KOPT-K1 (cell line): Measurements from ENCODE around the gene CHCHD5.

ENCODE experiments used
- H3K27ac ChIP-seq: fragments of 200-600 bp; sonication (generic); 2 replicates; pipeline ENCODE4 v1.5.1; 2016; ENCODE audit warnings: antibody characterized with exemption, mild to moderate bottlenecking, low read depth, low read length; ENCODE audit not compliant: poor library complexity, severe bottlenecking
- H3K36me3 ChIP-seq: fragments of 200-600 bp; sonication (generic); 2 replicates; pipeline ENCODE4 v1.5.1; 2017; ENCODE audit warnings: antibody characterized with exemption, mild to moderate bottlenecking, low read length, moderate library complexity; ENCODE audit not compliant: insufficient read depth
- H3K9me3 ChIP-seq: fragments of 200-600 bp; sonication (generic); 2 replicates; pipeline ENCODE4 v1.5.1; 2017; ENCODE audit warnings: antibody characterized with exemption, low read length, mild to moderate bottlenecking; ENCODE audit not compliant: insufficient read depth, poor library complexity, severe bottlenecking

Gene CHCHD5

DNA sequence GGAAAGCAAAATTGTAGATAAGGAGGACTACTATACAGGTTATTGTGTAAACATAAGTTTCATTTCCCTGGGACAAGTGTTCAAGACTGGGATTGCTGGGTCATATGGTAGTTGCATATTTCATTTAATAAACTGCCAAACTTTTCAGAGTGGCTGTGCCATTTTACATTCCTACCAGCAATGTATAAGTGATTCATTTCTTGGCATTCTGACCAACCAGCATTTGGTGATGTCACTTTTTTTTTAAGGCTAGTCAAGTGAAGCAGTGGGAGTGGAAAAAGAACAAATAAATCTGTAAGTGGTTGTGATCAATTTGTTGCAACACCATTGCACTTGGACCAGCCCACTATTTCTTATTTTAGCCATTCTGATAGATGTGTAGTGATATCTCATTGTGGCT is 5.2 kb upstream of the CHCHD5 start:
- peaks cover 40% of the 10 kb centered on the region for H3K36me3 ChIP-seq
- no peaks in the 10 kb centered on the region for H3K9me3 ChIP-seq
- no peak overlapping the region for H3K27ac ChIP-seq

DNA sequence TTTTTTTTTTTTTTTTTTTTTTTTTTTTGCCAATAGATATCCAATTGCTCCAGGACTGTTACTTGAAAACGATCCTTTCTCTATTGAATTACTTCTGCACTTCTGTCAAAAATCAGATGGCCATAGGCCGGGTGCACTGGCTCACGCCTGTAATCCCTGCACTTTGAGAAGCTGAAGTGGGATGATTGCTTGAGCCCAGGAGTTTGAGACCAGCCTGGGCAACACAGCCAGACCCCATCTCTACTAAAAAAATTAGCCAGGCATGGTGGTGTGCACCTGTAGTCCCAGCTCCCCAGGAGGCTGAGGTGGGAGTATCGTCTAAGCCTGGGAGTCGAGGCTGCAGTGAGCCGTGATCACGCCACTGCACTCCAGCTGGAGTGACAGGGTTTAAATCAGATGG is 4.3 kb upstream of the CHCHD5 start:
- no peaks in the 10 kb centered on the region for H3K9me3 ChIP-seq
- no peak overlapping the region for H3K27ac ChIP-seq
- H3K36me3 ChIP-seq, result peaks cover 32% of the 10 kb centered on the region

DNA sequence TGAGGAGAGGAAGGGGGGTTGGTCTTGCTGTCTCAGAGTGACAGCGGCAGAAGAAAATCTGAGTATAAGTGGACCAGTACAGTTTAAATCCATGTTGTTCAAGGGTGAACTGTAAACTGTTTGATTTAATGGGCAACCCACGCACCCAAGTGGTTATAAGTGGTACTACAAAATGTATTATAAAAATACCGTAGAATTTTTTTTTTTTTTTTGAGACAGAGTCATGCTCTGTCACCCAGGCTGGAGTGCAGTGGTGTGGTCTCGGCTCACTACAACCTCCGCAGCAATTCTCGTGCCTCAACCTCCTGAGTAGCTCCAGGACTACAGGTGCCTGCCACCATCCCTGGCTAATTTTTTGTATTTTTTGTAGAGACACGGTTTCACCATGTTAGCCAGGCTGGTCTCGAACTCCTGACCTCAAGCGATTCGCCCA is 2.1 kb upstream of the CHCHD5 start:
- Histone ChIP-seq H3K27ac (no peak overlapping the region), H3K36me3 (peaks cover 9% of the 10 kb centered on the region), H3K9me3 (no peaks in the 10 kb centered on the region)

DNA sequence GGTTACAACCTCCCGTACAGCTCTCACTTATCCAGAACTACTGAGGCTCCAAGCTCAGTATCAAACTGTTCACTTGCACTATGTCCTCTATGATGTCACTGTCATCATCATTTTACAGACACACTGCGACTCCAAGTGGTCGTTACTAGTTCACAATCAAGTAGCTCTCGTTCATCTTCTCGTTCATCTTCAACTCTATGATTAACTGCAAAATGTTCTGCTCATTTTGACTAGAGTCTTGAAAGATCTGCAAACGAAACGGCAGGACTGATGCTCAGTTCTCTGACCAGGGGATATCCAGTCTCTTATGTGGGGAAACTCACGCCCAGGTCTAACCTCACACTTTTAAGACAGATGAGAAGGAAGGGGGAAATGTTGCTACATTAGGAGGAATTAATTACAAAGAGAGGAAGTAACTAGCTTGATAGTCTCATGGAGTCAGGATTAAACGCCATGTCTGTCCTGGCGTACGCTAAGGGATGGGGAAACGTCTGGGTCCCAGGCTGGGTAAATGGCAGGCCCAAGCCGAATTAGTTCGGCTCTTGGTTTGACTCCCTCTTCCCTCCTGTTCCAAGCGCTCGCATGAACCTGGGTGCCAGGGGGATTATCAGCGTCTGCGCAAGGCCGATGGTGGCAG is 794 bp upstream of the CHCHD5 start:
- Histone ChIP-seq H3K9me3 (no peaks in the 10 kb centered on the region), H3K36me3 (no peaks in the 10 kb centered on the region), H3K27ac (peak overlapping the region; percentile 53)

DNA sequence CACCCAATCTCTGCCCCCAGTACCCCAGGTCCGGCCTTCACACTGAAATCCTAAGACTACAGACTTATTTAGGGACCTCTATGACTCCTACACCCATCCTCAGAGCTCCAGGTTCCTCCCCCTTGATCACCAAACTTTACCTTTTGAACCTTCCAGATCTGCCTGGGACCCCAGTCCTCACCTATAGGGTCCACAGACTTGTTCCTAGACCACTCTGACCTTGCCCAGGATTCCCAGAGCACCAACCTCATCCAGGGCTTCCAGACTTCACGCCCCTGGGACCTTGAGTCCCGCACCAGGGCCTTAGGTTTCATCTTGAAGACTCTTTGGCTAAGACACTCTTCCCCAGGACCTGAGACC is 462 bp downstream of the CHCHD5 start:
- Histone ChIP-seq H3K9me3 (no peaks in the 10 kb centered on the region), H3K27ac (peak overlapping the region; percentile 53), H3K36me3 (no peaks in the 10 kb centered on the region)

DNA sequence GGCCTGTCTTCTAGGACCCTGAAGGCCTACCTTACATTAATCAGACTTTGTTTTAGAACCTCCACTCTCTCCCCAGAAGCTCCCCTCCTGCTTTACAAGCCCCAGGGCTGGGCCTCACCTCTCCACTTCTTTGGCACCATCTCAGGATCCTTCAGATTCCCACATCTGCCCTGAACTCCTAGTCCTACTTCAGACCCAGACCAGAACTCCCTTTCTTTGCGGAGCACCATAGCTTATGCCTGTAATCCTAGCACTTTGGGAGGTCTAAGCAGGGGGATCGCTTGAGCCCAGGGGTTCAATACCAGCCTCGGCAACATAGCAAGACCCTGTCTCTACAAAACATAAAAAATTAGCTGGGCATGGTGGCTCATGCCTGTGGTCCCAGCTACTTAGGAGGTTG is 991 bp downstream of the CHCHD5 start:
- peak overlapping the region; percentile 53 for H3K27ac ChIP-seq
- H3K36me3 ChIP-seq, result no peaks in the 10 kb centered on the region
- H3K9me3 ChIP-seq, result no peaks in the 10 kb centered on the region

DNA sequence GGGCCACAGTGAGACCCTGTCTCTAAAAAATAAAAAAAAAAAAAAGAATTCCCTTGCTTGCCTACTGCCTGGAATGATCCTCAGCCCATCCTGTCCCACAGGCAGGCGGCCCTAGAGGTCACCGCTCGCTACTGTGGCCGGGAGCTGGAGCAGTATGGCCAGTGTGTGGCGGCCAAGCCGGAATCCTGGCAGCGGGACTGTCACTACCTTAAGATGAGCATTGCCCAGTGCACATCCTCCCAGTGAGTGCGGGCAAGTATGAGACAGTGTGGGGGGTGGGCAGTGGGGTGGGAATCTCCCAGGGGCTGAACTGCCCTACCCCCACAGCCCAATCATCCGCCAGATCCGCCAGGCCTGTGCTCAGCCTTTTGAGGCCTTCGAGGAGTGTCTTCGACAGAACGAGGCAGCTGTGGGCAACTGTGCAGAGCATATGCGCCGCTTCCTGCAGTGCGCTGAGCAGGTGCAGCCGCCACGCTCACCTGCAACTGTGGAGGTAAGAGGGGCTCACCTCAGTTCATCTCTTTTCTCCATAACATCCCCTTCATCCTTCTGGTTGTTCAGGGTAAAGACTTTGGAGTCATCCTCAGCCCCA is 1.6 kb downstream of the CHCHD5 start:
- Histone ChIP-seq H3K27ac (no peak overlapping the region), H3K36me3 (no peaks in the 10 kb centered on the region), H3K9me3 (no peaks in the 10 kb centered on the region)

DNA sequence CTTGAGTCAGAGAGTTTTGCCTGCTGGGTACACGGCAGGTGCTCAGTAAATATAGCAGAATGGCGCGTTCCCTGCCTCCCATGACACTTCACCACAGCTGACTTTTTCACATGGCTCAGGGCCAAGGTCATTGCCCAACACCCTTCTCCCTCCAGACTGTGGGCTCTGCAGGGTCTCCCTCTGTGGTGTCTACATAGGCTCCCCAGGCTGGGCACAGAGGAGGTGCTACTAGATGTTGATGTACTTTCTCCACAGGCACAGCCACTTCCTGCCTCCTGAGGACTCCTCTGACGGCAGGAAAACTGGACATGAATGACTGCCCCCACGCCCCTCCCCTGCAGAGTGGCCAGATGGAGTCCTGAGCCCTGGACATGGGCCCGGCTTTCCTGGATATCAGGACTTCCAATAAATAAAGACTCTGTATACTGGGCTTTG is 4.2 kb downstream of the CHCHD5 start:
- Histone ChIP-seq H3K9me3 (no peaks in the 10 kb centered on the region), H3K27ac (no peak overlapping the region), H3K36me3 (no peaks in the 10 kb centered on the region)

DNA sequence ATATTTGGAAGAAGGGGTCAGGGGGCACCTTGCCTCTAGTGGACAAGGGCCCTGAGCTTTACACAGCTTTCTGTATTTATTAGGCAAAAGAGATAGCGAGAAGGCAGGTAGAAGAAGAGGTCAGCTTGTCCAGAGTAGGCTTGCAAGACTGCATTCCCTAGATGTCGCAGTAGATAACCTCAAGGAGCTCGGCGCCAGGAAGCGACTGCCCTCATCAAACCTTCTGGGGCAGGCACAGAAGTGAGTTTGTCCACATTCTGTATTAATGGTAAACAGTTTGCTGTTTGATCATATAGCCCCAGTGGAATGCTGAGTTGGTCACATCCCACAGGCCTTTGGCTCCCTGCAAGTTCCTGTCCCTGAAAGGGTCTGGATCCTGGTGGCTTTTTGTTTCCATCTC is 7.0 kb downstream of the CHCHD5 start:
- Histone ChIP-seq H3K9me3 (no peaks in the 10 kb centered on the region), H3K36me3 (no peaks in the 10 kb centered on the region), H3K27ac (no peak overlapping the region)

DNA sequence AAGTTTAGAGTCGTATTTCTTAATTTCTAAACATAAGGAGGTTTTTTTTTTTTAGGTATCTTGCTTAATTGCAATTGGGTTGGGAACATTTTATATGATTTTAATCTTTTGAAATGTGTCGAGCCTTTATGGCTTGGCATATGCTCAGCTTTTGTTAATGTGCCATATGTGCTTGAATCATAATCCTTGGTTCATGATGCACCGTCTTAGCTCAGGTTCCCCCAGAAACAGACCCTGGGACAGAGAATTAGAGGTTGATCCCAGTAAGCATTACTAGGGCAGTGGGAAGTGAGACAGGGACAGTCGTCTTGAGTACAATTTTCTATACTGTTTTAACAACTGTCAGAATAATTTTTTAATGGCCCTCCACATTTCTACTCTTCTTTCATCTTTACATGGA is 9.3 kb downstream of the CHCHD5 start:
- Histone ChIP-seq H3K27ac (no peak overlapping the region), H3K9me3 (no peaks in the 10 kb centered on the region), H3K36me3 (no peaks in the 10 kb centered on the region)

DNA sequence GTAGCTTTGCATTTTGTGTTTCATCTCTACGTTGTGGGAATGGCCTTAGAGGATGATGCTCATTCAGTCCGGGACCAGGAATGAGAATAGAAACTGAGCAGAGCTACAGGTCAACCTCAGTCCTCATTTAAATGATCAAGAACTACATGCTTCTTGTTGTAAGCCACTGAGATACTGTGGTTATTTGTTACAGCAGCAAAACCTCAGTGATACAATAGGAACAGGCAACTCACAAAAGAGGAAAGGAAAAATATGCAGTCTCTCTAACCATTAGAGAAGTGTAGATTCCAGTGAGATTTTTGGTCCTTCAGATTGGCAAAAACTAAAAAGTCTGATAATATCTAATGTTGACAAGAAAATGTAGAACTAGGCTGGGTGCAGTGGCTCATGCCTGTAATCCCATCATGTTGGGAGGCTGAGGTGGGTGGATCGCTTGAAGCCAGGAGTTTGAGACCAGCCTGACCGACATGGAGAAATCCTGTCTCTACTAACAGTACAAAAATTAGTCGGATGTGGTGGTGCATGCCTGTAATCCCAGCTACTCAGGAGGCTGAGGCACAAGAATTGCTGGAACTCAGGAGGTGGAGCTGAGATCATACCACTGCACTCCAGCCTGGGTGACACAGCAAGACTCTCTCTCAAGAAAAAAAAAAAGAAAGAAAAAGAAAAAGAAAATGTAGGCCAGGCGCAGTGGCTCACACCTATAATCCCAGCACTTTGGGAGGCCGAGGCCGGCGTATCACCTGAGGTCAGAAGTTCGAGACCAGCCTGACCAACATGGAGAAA is 13.3 kb downstream of the CHCHD5 start:
- Histone ChIP-seq H3K36me3 (no peaks in the 10 kb centered on the region), H3K27ac (no peak overlapping the region), H3K9me3 (no peaks in the 10 kb centered on the region)

DNA sequence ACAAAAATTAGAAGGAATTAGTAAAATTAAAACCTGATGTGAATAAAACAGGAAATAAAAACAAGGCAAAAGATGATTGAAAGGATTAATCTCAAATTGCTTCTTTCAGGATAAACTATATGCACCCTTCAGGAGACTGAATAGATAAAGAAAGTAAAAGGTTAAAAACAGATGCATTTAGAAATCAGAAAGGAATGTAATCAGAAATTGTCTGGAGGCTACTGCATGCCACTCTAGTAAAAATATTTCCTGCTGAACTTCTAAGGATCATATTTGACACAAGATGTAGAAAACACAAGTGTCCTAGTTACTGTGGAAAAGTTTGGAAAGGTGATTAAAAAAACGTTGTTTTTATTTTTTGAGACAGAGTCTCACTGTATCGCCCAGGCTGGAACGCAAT is 16.2 kb downstream of the CHCHD5 start:
- Histone ChIP-seq H3K36me3 (no peaks in the 10 kb centered on the region), H3K27ac (no peak overlapping the region), H3K9me3 (no peaks in the 10 kb centered on the region)

DNA sequence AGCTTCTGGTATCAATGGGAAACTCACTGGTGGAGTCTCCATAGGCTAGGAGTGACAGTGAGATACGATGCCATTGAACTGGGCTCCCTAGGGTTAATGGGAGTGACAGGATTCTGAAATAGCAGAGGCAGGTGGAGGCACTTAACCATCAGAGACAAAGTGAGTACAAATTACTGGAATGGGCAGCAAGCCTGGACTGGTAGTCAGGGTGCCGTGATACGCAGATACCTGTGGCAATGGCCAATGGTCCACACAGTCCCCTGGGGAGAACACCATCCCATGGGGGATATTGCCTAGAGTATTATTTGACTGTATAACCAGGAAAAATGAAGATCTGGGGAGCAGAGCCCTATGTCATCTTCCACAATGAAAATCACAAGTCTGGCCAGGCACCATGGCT is 17.3 kb downstream of the CHCHD5 start:
- H3K36me3 ChIP-seq, result no peaks in the 10 kb centered on the region

DNA sequence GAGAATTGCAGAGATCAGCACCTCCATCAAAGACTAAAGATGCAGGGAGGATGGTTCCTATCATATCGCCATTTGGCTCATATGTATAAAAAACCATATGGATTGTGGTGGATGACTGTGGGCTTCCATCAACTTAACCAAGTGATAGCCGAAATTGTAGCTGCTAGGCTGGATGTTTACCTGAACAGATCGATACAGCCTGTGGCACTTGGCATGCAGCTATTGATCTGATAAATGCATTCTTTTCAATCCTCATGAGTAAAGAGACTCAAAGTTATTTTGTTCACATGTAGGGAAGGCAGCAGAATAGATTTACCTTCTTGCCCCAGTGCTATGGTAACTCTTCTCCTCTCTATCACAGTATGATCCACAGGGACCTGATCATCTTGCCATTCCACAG is 18.5 kb downstream of the CHCHD5 start:
- no peaks in the 10 kb centered on the region for H3K36me3 ChIP-seq
- H3K9me3 ChIP-seq, result no peaks in the 10 kb centered on the region
- H3K27ac ChIP-seq, result no peak overlapping the region

More for the DNA sequence above, 17.3 kb downstream of the CHCHD5 start:
- Histone ChIP-seq H3K27ac (no peak overlapping the region), H3K9me3 (no peaks in the 10 kb centered on the region)

DNA sequence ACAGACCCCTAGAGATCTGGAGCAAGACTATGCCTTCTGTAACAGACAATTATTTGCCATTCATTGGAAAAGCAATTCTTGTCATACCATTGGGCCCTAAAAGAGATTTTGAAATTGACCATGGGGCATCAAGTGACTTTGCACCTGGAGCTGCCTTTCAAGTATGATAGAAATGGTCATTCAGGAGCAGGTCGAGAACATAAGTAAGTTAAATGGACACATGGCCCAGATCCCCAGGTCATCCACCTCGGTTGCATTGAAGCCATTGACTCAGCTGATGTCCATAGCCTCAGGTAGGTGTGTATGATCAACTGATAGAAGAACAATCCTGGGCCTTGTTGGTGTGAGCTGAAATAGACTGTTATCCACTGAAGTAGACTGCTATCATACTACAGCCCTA is 19.3 kb downstream of the CHCHD5 start:
- no peaks in the 10 kb centered on the region for H3K36me3 ChIP-seq
- no peak overlapping the region for H3K27ac ChIP-seq
- no peaks in the 10 kb centered on the region for H3K9me3 ChIP-seq

DNA sequence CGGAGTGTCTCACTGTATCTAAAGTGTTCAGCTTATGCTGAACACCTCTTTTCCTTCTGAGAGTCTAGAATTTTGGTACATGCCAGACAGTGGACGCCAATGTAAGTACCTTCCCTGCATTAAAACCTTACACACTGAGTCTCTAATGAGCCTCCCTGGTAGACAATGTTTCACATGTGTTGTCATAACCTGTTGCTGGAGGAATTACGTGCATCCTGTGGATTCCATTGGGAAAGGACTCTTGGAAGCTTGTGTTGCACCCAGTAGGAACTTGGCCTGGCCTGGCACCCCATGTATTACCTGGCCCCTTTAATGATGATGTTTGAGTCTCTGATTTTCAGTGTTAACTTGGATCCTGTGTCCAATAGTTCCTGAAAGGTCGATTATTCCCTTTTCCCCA is 20.5 kb downstream of the CHCHD5 start:
- no peaks in the 10 kb centered on the region for H3K36me3 ChIP-seq
- no peaks in the 10 kb centered on the region for H3K9me3 ChIP-seq
- H3K27ac ChIP-seq, result no peak overlapping the region
